HEK293 (cell line): Measurements from ENCODE around the gene TSC22D3.

ENCODE experiments used
- CTCF ChIA-PET: fragments of 350-600 bp; formaldehyde crosslinking; extraction: SDS; loops from one replicate; lab custom pipeline; 2021; ENCODE audit warnings: antibody characterized with exemption; lab: Yijun Ruan, JAX
- POLR2A ChIA-PET: fragments of 300-600 bp; formaldehyde crosslinking; extraction: SDS; loops from one replicate; lab custom pipeline; 2020; ENCODE audit warnings: antibody characterized with exemption, inconsistent platforms; lab: Yijun Ruan, JAX
- H3K27ac ChIP-seq: fragments of 200-500 bp; sonication (Bioruptor generic); 2 replicates; pipeline ENCODE4 v1.5.1; 2014; ENCODE audit warnings: low read depth, low read length, control low read depth, inconsistent platforms; ENCODE audit errors: extremely low read depth
- H3K36me3 ChIP-seq, 2 experiments: fragments of 200-500 bp in 1 of 2; sonication (Bioruptor generic) in 1 of 2; 1 replicate in 1 of 2; 2 replicates in 1 of 2; pipeline ENCODE4 v1.5.1; 2014 to 2017; ENCODE audit warnings: inconsistent platforms in 2 of 2, low read length in 2 of 2; ENCODE audit not compliant: control insufficient read depth in 2 of 2, insufficient read depth in 1 of 2
- H3K4me1 ChIP-seq: fragments of 200-500 bp; sonication (Bioruptor generic); 2 replicates; pipeline ENCODE4 v1.5.1; 2014; ENCODE audit warnings: mild to moderate bottlenecking, low read length, inconsistent platforms; ENCODE audit not compliant: control insufficient read depth, insufficient read depth
- H3K4me3 ChIP-seq: 2 replicates; pipeline ENCODE4 v1.5.1; 2011; ENCODE audit warnings: low read depth, mild to moderate bottlenecking, control low read depth, low read length, moderate library complexity
- H3K9me3 ChIP-seq: fragments of 200-500 bp; sonication (Bioruptor generic); 2 replicates; pipeline ENCODE4 v1.5.1; 2014; ENCODE audit warnings: low read depth, low read length, inconsistent platforms; ENCODE audit not compliant: control insufficient read depth, insufficient read depth
- EGR2 ChIP-seq: fragments of 450-650 bp; formaldehyde crosslinking; IDR thresholded peaks from 2 replicates; pipeline ENCODE4 v1.5.1; 2016; ENCODE audit warnings: low read depth, missing biosample characterization, missing genetic modification characterization
- GLIS1 ChIP-seq: fragments of 450-650 bp; formaldehyde crosslinking; IDR thresholded peaks from 2 replicates; pipeline ENCODE4 v1.5.1; 2016; ENCODE audit warnings: missing biosample characterization, missing genetic modification characterization
- IKZF3 ChIP-seq: fragments of 450-650 bp; IDR thresholded peaks from 2 replicates; pipeline ENCODE4 v1.5.0; 2018; ENCODE audit warnings: missing biosample characterization, mild to moderate bottlenecking, missing genetic modification characterization, moderate library complexity
- MEIS1 ChIP-seq: sonication (generic); formaldehyde crosslinking; IDR thresholded peaks from 2 replicates; pipeline ENCODE4 v1.8.1; 2022; ENCODE audit warnings: missing genetic modification reagents, mild to moderate bottlenecking, borderline replicate concordance
- RBAK ChIP-seq: fragments of 450-650 bp; formaldehyde crosslinking; IDR thresholded peaks from 2 replicates; pipeline ENCODE4 v1.5.1; 2016; ENCODE audit warnings: missing biosample characterization, missing genetic modification characterization
- SCRT1 ChIP-seq: fragments of 450-650 bp; formaldehyde crosslinking; IDR thresholded peaks from 2 replicates; pipeline ENCODE4 v1.5.1; 2016; ENCODE audit warnings: missing biosample characterization, missing genetic modification characterization, borderline replicate concordance
- SCRT2 ChIP-seq: fragments of 450-650 bp; formaldehyde crosslinking; IDR thresholded peaks from 2 replicates; pipeline ENCODE4 v1.5.1; 2016; ENCODE audit warnings: missing biosample characterization, missing genetic modification characterization
- YY2 ChIP-seq: fragments of 450-650 bp; formaldehyde crosslinking; IDR thresholded peaks from 2 replicates; pipeline ENCODE4 v1.5.1; 2016; ENCODE audit warnings: missing biosample characterization, missing genetic modification characterization
- ZBTB1 ChIP-seq: fragments of 450-650 bp; formaldehyde crosslinking; IDR thresholded peaks from 2 replicates; pipeline ENCODE4 v1.5.1; 2016; ENCODE audit warnings: missing biosample characterization, missing genetic modification characterization
- ZBTB44 ChIP-seq: fragments of 450-650 bp; IDR thresholded peaks from 2 replicates; pipeline ENCODE4 v1.5.1; 2018; ENCODE audit warnings: missing biosample characterization, mild to moderate bottlenecking, missing genetic modification characterization
- ZBTB6 ChIP-seq: fragments of 450-650 bp; formaldehyde crosslinking; IDR thresholded peaks from 2 replicates; pipeline ENCODE4 v1.5.1; 2017; ENCODE audit warnings: missing biosample characterization, missing genetic modification characterization
- ZFP37 ChIP-seq: fragments of 450-650 bp; formaldehyde crosslinking; IDR thresholded peaks from 2 replicates; pipeline ENCODE4 v1.5.1; 2016; ENCODE audit warnings: missing biosample characterization, missing genetic modification characterization
- ZIC2 ChIP-seq: fragments of 450-650 bp; formaldehyde crosslinking; IDR thresholded peaks from 2 replicates; pipeline ENCODE4 v1.5.1; 2016; ENCODE audit warnings: missing biosample characterization, missing genetic modification characterization
- ZNF16 ChIP-seq: fragments of 450-650 bp; formaldehyde crosslinking; IDR thresholded peaks from 2 replicates; pipeline ENCODE4 v1.5.1; 2016; ENCODE audit warnings: low read depth, missing biosample characterization, missing genetic modification characterization
- ZNF266 ChIP-seq: fragments of 450-650 bp; formaldehyde crosslinking; IDR thresholded peaks from 2 replicates; pipeline ENCODE4 v1.5.1; 2016; ENCODE audit warnings: missing biosample characterization, missing genetic modification characterization, low read depth
- ZNF513 ChIP-seq: fragments of 450-650 bp; IDR thresholded peaks from 2 replicates; pipeline ENCODE4 v1.5.1; 2018; ENCODE audit warnings: missing biosample characterization, missing genetic modification characterization
- ZNF530 ChIP-seq: fragments of 450-650 bp; formaldehyde crosslinking; IDR thresholded peaks from 2 replicates; pipeline ENCODE4 v1.5.1; 2016; ENCODE audit warnings: low read depth, missing biosample characterization, missing genetic modification characterization
- ZNF580 ChIP-seq: fragments of 450-650 bp; formaldehyde crosslinking; IDR thresholded peaks from 2 replicates; pipeline ENCODE4 v1.5.1; 2016; ENCODE audit warnings: missing biosample characterization, missing genetic modification characterization
- ZNF623 ChIP-seq: fragments of 450-650 bp; formaldehyde crosslinking; IDR thresholded peaks from 2 replicates; pipeline ENCODE4 v1.5.1; 2016; ENCODE audit warnings: missing biosample characterization, missing genetic modification characterization
- ZNF629 ChIP-seq: fragments of 450-650 bp; formaldehyde crosslinking; IDR thresholded peaks from 2 replicates; pipeline ENCODE4 v1.5.1; 2017; ENCODE audit warnings: missing biosample characterization, missing genetic modification characterization
- ZNF76 ChIP-seq: fragments of 450-650 bp; formaldehyde crosslinking; IDR thresholded peaks from 2 replicates; pipeline ENCODE4; 2016; ENCODE audit warnings: low read depth, missing biosample characterization, missing genetic modification characterization, borderline replicate concordance
- ZNF768 ChIP-seq: fragments of 450-650 bp; formaldehyde crosslinking; IDR thresholded peaks from 2 replicates; pipeline ENCODE4 v1.5.1; 2018; ENCODE audit warnings: missing biosample characterization, mild to moderate bottlenecking, missing genetic modification characterization
- TF ChIP-seq, protein P1 (sequence below): fragments of 450-650 bp; formaldehyde crosslinking; IDR thresholded peaks from 2 replicates; pipeline ENCODE4 v1.5.1; 2016; ENCODE audit warnings: missing biosample characterization, missing genetic modification characterization
- TF ChIP-seq, protein P2 (sequence below): fragments of 450-650 bp; formaldehyde crosslinking; optimal IDR thresholded peaks from 2 replicates; pipeline ENCODE3; 2016; ENCODE audit warnings: missing biosample characterization, mild to moderate bottlenecking, missing genetic modification characterization
- TF ChIP-seq, protein P3 (sequence below): fragments of 450-650 bp; formaldehyde crosslinking; IDR thresholded peaks from 2 replicates; pipeline ENCODE4 v1.5.0; 2017; ENCODE audit warnings: missing biosample characterization, missing genetic modification characterization, borderline replicate concordance

Gene TSC22D3

DNA sequence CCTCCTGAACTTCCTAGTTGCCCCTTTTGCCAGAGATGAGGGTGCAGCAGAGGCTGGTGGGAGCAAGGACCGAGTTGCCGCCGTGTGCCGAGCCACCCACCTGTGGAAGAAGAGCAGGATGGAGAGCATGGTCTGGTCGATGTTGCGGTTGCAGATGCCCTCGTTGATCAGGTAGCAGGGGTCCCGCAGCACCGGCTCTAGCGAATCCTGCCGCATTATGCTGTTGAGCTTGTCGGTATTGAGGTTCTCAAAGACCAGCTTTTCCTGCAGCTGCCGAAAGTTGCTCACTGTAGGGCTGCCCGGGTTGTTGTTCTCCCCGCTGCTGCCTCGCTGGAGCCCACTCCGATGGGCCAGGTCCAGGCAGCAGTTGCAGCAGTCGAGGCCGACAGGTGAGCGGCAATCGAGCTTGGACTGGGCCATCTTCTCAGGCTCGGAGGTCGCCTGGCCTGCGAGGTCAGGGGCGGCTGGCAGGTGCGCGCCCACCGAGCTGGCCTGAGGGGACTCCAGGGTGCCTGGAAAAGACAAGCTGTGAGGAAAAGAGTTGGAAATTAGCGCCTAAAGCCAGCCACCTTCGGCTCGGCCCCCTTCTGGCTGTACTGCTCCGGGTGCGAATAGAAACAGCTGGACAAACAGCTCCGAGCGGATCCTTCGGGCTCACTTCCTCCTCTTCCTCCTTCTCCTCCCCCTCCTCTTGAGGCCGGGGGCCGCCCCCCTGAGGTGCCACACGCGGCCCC is 420 bp downstream of the TSC22D3 start:
- peak overlapping the region; percentile 22 for H3K4me3 ChIP-seq
- ChIA-PET CTCF (interaction anchor here (1.1 to 7.3 kb wide), 15 partner anchors 8 to 853 kb away, joined by 3 to 155 read pairs (median 5); partner anchors contain the start of gene MID2), POLR2A (interaction anchor here (0.7 to 2.8 kb wide), 11 partner anchors 9 to 147 kb away, joined by 3 to 33 read pairs (median 4); partner anchors contain the start of gene PRPS1)

More for the DNA sequence above, 420 bp downstream of the TSC22D3 start:
- no peaks in the 10 kb centered on the region for H3K9me3 ChIP-seq
- TF ChIP-seq SCRT1 (tag by site-specific recombination): 0 out of 2 replicates have a peak, but pooled peaks have one; percentile 26
- TF ChIP-seq EGR2: no peak; the same call in 1 of the 2 replicates
- TF ChIP-seq GLIS1: peak; percentile 90
- TF ChIP-seq, protein P1, sequence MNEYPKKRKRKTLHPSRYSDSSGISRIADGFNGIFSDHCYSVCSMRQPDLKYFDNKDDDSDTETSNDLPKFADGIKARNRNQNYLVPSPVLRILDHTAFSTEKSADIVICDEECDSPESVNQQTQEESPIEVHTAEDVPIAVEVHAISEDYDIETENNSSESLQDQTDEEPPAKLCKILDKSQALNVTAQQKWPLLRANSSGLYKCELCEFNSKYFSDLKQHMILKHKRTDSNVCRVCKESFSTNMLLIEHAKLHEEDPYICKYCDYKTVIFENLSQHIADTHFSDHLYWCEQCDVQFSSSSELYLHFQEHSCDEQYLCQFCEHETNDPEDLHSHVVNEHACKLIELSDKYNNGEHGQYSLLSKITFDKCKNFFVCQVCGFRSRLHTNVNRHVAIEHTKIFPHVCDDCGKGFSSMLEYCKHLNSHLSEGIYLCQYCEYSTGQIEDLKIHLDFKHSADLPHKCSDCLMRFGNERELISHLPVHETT: no peak
- no peak for TF ChIP-seq ZNF76 (tag by site-specific recombination)
- TF ChIP-seq, protein P2, sequence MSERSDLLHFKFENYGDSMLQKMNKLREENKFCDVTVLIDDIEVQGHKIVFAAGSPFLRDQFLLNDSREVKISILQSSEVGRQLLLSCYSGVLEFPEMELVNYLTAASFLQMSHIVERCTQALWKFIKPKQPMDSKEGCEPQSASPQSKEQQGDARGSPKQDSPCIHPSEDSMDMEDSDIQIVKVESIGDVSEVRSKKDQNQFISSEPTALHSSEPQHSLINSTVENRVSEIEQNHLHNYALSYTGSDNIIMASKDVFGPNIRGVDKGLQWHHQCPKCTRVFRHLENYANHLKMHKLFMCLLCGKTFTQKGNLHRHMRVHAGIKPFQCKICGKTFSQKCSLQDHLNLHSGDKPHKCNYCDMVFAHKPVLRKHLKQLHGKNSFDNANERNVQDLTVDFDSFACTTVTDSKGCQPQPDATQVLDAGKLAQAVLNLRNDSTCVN: no peak
- no peak for TF ChIP-seq MEIS1 (CRISPR knock-in tag)
- TF ChIP-seq ZNF768 (tag by site-specific recombination): no peak
- peak; percentile 79 for TF ChIP-seq ZNF513 (tag by site-specific recombination)
- TF ChIP-seq ZBTB1 (tag by site-specific recombination): no peak
- no peak for TF ChIP-seq ZFP37
- TF ChIP-seq ZNF16 (tag by site-specific recombination): no peak
- TF ChIP-seq ZNF623: no peak
- peak; percentile 69 for TF ChIP-seq ZIC2 (tag by site-specific recombination)
- TF ChIP-seq ZNF530 (tag by site-specific recombination): no peak
- no peak for TF ChIP-seq ZBTB44 (tag by site-specific recombination)
- no peak for TF ChIP-seq ZBTB6 (tag by site-specific recombination)
- no peak for TF ChIP-seq YY2 (tag by site-specific recombination)
- no peak for TF ChIP-seq ZNF266 (tag by site-specific recombination)
- TF ChIP-seq, protein P3, sequence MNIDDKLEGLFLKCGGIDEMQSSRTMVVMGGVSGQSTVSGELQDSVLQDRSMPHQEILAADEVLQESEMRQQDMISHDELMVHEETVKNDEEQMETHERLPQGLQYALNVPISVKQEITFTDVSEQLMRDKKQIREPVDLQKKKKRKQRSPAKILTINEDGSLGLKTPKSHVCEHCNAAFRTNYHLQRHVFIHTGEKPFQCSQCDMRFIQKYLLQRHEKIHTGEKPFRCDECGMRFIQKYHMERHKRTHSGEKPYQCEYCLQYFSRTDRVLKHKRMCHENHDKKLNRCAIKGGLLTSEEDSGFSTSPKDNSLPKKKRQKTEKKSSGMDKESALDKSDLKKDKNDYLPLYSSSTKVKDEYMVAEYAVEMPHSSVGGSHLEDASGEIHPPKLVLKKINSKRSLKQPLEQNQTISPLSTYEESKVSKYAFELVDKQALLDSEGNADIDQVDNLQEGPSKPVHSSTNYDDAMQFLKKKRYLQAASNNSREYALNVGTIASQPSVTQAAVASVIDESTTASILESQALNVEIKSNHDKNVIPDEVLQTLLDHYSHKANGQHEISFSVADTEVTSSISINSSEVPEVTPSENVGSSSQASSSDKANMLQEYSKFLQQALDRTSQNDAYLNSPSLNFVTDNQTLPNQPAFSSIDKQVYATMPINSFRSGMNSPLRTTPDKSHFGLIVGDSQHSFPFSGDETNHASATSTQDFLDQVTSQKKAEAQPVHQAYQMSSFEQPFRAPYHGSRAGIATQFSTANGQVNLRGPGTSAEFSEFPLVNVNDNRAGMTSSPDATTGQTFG (tag by site-specific recombination): no peak
- no peak for TF ChIP-seq ZNF580 (tag by site-specific recombination)
- TF ChIP-seq SCRT2 (tag by site-specific recombination): 0 out of 2 replicates have a peak, but pooled peaks have one; percentile 35
- no peak for TF ChIP-seq IKZF3 (tag by site-specific recombination)
- TF ChIP-seq RBAK (tag by site-specific recombination): no peak
- TF ChIP-seq ZNF629 (tag by site-specific recombination): no peak
- TF ChIP-seq, all 188 proteins: peak for 5
- Histone ChIP-seq H3K36me3 (no peaks in the 10 kb centered on the region), H3K27ac (no peak overlapping the region; the same call in 1 of the 2 replicates), H3K4me1 (peaks cover 3% of the 10 kb centered on the region; the same call in 1 of the 2 replicates)
